ENCODE measurements around the gene ECSCR. TPM values are rescaled to one million over a fixed set of nuclear protein-coding genes. Genes with fewer than 3 reads are reported as not detected.

Gene ECSCR
- total RNA-seq, 1 donor from 2014 or later = 565 TPM

GRCh38 chr5:139460455-139460854 lies 2.1 kb downstream of the ECSCR start:
- Mint-ChIP-seq H3K36me3 (ENCODE audit: low read depth, unreplicated experiment) (peaks cover 29% of the 10 kb centered on the region), H3K9me3 (ENCODE audit: unreplicated experiment) (no peaks in the 10 kb centered on the region), H3K4me1 (ENCODE audit: unreplicated experiment) (peaks cover 48% of the 10 kb centered on the region), H3K4me3 (ENCODE audit: unreplicated experiment) (peak overlapping the region; percentile 94), H3K27ac (ENCODE audit: unreplicated experiment) (peak overlapping the region; percentile 98), H3K27me3 (ENCODE audit: unreplicated experiment) (peaks cover 12% of the 10 kb centered on the region)
- no peak for TF ChIP-seq CTCF (IDR thresholded peaks at IDR 0.05; ENCODE audit: unreplicated experiment)
- no peak for DNase-seq (ENCODE audit: low spot score)

GRCh38 chr5:139459451-139459934 lies 3.0 kb downstream of the ECSCR start:
- H3K27me3 Mint-ChIP-seq (ENCODE audit: unreplicated experiment) = peaks cover 11% of the 10 kb centered on the region
- no peaks in the 10 kb centered on the region for H3K9me3 Mint-ChIP-seq (ENCODE audit: unreplicated experiment)
- DNase-seq (ENCODE audit: low spot score) = no peak
- TF ChIP-seq CTCF (IDR thresholded peaks at IDR 0.05; ENCODE audit: unreplicated experiment) = no peak
- H3K36me3 Mint-ChIP-seq (ENCODE audit: low read depth, unreplicated experiment) = peaks cover 38% of the 10 kb centered on the region
- peak overlapping the region; percentile 75 for H3K4me3 Mint-ChIP-seq (ENCODE audit: unreplicated experiment)
- H3K27ac Mint-ChIP-seq (ENCODE audit: unreplicated experiment) = peak overlapping the region; percentile 87
- peaks cover 51% of the 10 kb centered on the region for H3K4me1 Mint-ChIP-seq (ENCODE audit: unreplicated experiment)

GRCh38 chr5:139458580-139459407 lies 3.7 kb downstream of the ECSCR start:
- peaks cover 51% of the 10 kb centered on the region for H3K4me1 Mint-ChIP-seq (ENCODE audit: unreplicated experiment)
- DNase-seq (ENCODE audit: low spot score) = no peak
- H3K4me3 Mint-ChIP-seq (ENCODE audit: unreplicated experiment) = peak overlapping the region; percentile 75
- H3K9me3 Mint-ChIP-seq (ENCODE audit: unreplicated experiment) = no peaks in the 10 kb centered on the region
- no peak for TF ChIP-seq CTCF (IDR thresholded peaks at IDR 0.05; ENCODE audit: unreplicated experiment)
- peak overlapping the region; percentile 87 for H3K27ac Mint-ChIP-seq (ENCODE audit: unreplicated experiment)
- H3K36me3 Mint-ChIP-seq (ENCODE audit: low read depth, unreplicated experiment) = peaks cover 45% of the 10 kb centered on the region
- H3K27me3 Mint-ChIP-seq (ENCODE audit: unreplicated experiment) = peaks cover 11% of the 10 kb centered on the region

GRCh38 chr5:139457653-139458306 lies 4.8 kb downstream of the ECSCR start:
- Mint-ChIP-seq H3K4me3 (ENCODE audit: unreplicated experiment) (no peak overlapping the region), H3K27ac (ENCODE audit: unreplicated experiment) (no peak overlapping the region), H3K27me3 (ENCODE audit: unreplicated experiment) (peaks cover 7% of the 10 kb centered on the region), H3K4me1 (ENCODE audit: unreplicated experiment) (peaks cover 44% of the 10 kb centered on the region), H3K9me3 (ENCODE audit: unreplicated experiment) (no peaks in the 10 kb centered on the region), H3K36me3 (ENCODE audit: low read depth, unreplicated experiment) (peaks cover 49% of the 10 kb centered on the region)
- no peak for TF ChIP-seq CTCF (IDR thresholded peaks at IDR 0.05; ENCODE audit: unreplicated experiment)
- no peak for DNase-seq (ENCODE audit: low spot score)

GRCh38 chr5:139457241-139457640 lies 5.3 kb downstream of the ECSCR start:
- no peak overlapping the region for H3K27ac Mint-ChIP-seq (ENCODE audit: unreplicated experiment)
- H3K4me1 Mint-ChIP-seq (ENCODE audit: unreplicated experiment) = peaks cover 42% of the 10 kb centered on the region
- H3K27me3 Mint-ChIP-seq (ENCODE audit: unreplicated experiment) = peaks cover 6% of the 10 kb centered on the region
- no peaks in the 10 kb centered on the region for H3K9me3 Mint-ChIP-seq (ENCODE audit: unreplicated experiment)
- H3K36me3 Mint-ChIP-seq (ENCODE audit: low read depth, unreplicated experiment) = peaks cover 49% of the 10 kb centered on the region
- no peak for TF ChIP-seq CTCF (IDR thresholded peaks at IDR 0.05; ENCODE audit: unreplicated experiment)
- no peak overlapping the region for H3K4me3 Mint-ChIP-seq (ENCODE audit: unreplicated experiment)
- DNase-seq (ENCODE audit: low spot score) = no peak

All from endothelial cell (in vitro differentiated cells).